GM18867 (cell line): ENCODE results near the gene ADIPOQ.
"Not testable (repeated sequence)": the region's sequence is repeated elsewhere in the genome, so short reads cannot be mapped to it uniquely, and the experiment has no call there.

Source experiments
- ATAC-seq: cut with Tn5 transposase; IDR thresholded peaks from one replicate; pipeline ENCODE4 v1.9.1; 2021; ENCODE audit warnings: mild to moderate bottlenecking, moderate library complexity; ENCODE audit not compliant: unreplicated experiment

ADIPOQ gene

GRCh38 chr3:186842426-186843038 lies at the start of gene ADIPOQ:
TSS of gene ADIPOQ (plus strand) at chr3:186842710. CDS start at chr3:186853059, 10,349 bp downstream.
- no peak for ATAC-seq

GRCh38 chr3:186798239-186798874 lies 44.2 kb upstream of the ADIPOQ start:
- no peak for ATAC-seq

- no peak for ATAC-seq
Observed at GRCh38 chr3:186800285-186800684, 42.2 kb upstream of the ADIPOQ start.

DNA sequence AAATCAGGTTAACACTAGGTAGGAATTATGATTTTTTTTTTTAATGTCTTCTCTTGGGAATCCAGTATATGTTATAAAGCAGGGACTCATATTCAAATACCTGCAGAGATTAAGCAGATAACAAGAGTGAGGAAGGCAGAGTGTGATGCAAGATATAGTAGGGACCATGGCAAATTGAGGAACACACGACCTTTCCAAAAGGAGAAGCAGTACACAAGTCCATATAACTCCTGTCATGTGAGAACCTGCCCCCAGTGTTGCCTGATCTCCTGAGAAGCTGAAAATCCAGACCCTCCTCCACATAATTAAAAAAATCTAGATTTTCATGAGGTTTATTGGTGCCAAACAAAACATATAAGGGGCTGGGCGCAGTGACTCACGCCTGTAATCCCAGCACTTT lies 39.8 kb upstream of the ADIPOQ start:
- ATAC-seq = no peak

- ATAC-seq = not testable (repeated sequence)
Observed at GRCh38 chr3:186803447-186803846, 39.1 kb upstream of the ADIPOQ start.

- ATAC-seq = peak; percentile 92
Observed at GRCh38 chr3:186806089-186807055, 36.1 kb upstream of the ADIPOQ start, which contains the start of gene RFC4. TSS of gene RFC4 (minus strand) at chr3:186806482. CDS start at chr3:186804713, 1,769 bp downstream.

- no peak for ATAC-seq
Observed at GRCh38 chr3:186807231-186807630, 35.3 kb upstream of the ADIPOQ start.

DNA sequence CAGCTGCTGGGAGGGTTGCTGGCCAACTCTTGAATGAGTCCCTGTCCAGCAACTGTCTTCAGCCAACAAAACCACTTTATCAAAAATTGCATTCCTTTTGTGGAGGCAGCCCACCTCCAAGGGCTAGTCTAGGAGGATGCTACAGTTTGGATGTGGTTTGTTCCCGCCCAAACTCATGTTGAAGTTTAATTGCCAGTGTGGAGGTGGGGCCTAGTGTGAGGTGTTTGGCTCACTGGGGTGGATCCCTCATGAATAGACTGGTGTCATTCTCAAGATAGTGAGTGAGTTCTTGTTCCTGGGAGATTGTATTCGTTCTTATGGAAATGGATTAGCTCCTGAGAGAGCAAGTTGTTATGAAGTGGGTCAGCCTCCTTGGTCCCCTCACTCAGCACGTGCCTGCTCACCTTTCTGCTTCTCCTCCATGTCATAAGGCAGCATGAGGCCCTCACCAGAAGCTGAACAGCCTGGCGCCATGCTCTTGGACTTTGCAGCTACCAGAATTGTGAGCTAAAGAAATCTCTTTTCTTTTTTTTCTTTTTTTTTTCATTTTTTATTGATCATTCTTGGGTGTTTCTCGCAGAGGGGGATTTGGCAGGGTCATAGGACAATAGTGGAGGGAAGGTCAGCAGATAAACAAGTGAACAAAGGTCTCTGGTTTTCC lies 32.0 kb upstream of the ADIPOQ start:
- no peak for ATAC-seq

- not testable (repeated sequence) for ATAC-seq
Observed at GRCh38 chr3:186811313-186811712, 31.2 kb upstream of the ADIPOQ start.

DNA sequence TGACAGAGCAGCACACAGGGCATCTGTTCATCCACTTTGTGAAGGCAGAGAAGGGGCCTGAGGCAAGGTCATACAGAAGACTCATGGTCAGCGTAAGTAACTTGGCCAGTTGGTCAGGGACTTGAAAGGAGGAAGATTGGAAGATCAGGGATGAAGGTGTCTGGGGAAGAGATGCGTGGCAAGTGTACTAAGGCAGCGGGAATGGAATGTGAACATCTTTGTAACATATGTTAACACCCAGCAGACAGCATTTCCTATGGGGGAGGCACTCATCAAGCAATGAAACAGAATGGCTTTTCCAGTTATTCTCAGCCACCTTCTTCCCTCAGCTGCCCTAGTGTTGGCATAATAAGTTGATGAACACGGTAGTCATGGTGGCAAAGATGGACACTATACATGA lies 28.4 kb upstream of the ADIPOQ start:
- ATAC-seq = no peak

DNA sequence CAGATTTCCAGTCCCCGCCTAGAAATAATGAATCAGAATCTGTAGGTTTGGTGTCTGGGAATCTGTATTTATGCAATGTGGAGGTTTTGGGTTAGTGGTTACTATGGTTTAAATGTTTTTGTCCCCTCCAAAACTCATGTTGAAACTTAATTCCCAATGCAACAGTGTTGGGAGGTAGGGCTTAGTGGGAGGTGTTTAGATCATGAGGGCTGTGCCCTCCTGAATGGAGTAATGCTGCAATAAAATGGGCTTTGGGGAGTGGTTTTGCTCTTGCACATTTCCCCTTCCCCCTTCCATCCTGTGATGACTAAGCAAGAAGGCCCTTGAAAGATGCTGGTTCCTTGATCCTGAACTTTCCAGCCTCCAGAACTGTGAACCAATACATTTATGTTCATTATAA lies 27.1 kb upstream of the ADIPOQ start:
- no peak for ATAC-seq

GRCh38 chr3:186818516-186818915 lies 24.0 kb upstream of the ADIPOQ start:
- no peak for ATAC-seq

- ATAC-seq = no peak
Observed at GRCh38 chr3:186818956-186819355, 23.6 kb upstream of the ADIPOQ start.

GRCh38 chr3:186821429-186822387 lies 20.8 kb upstream of the ADIPOQ start:
- ATAC-seq = no peak

DNA sequence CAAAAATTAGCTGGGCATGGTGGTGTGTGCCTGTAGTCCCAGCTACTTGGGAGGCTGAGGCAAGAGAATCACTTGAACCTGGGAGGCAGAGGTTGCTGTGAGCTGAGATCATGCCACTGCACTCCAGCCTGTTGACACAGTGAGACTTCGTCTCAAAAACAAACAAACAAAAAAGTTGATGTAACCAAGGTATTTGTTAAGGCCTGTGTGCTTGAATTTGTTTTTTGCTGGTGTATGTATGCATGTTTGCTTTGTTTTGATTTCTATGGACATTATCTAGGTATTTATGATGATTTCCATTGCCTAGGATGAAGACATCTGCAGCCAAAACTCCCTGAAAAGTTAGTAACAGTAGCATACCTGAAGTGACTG lies 20.1 kb upstream of the ADIPOQ start:
- not testable (repeated sequence) for ATAC-seq

GRCh38 chr3:186823386-186823785 lies 19.1 kb upstream of the ADIPOQ start:
- ATAC-seq = no peak

DNA sequence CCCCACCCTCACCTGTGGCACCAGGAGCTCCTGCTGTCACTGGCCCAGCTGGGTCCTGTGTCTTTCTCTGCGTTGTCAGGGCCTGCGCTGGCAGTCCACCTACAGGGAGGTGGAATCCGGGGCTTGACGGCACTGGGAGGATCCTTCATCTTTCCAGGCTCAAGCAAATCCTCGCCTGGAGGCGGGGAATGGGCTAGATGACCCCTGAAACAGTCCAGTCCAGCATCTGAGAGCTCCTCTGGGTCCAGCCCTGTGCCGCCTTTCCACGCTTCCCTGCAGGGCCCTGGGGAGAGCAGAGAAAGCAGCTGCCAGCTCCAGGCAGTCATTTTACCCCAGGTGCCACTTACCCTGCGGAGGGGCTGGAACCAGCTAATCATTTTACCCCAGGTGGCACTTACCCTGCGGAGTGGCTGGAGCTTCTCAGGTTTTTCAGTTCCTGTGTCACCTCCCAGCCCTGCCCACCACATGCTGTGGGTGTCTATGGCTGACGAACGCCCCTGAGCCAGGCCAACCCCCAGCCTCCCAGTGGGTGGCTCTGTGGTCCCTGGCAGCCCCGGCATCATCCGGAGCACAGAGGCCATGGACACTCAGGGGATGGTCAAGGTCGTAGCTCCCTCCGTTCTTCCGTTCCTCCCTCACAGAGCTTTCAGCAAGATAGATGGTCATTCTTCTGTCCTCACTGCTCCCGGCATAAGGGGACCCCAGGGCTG lies 17.9 kb upstream of the ADIPOQ start:
- ATAC-seq = no peak

DNA sequence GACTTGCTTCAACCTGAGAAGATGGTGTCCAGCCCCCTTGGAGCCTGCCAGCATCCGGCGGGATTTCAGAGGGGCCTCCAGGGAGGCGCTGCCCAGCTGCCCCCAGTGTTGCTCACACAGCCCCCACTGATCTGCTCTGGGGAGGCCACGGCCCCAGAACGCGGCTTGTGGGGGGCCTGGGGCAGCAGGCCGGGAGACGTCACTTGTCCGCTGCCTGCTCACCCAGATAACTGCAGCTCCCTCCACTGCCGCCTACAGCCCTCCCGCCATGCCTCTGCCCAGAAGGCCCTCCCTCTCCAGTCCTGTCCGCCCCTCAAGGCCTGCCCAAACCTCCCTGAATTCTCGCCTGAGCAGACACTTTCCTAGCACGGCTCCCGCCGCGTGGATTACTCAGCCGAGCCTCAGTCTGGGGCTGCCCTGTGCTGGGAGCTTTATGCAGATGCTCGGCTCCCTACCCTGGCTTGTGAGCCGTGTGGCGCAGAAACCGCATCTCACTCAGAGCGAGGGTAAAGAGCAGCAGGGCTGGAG lies 17.2 kb upstream of the ADIPOQ start:
- ATAC-seq = no peak

GRCh38 chr3:186825872-186826409 lies 16.6 kb upstream of the ADIPOQ start:
- ATAC-seq = no peak
